SK-N-SH (cell line): ENCODE measurements around the gene MAST4. TPM values are rescaled to one million over a fixed set of nuclear protein-coding genes. Genes with fewer than 3 reads are reported as not detected.

Experiments
- CTCF ChIA-PET: fragments of 300-600, 350-600 bp; formaldehyde crosslinking; extraction: SDS; loops from one replicate; lab custom pipeline; 2021; lab: Yijun Ruan, JAX
- POLR2A ChIA-PET: fragments of 350-600 bp; sonication (Branson Sonifier 250); formaldehyde crosslinking; extraction: SDS; loops from one replicate; lab custom pipeline; 2020; ENCODE audit warnings: antibody characterized with exemption, inconsistent platforms; lab: Yijun Ruan, JAX
- DNase-seq: peaks from one replicate; pipeline ENCODE4 v3.0.0; 2012
- H2AFZ ChIP-seq: fragments of 200-600 bp; sonication (generic); 2 replicates; pipeline ENCODE4 v1.8.1; 2016; ENCODE audit warnings: antibody characterized with exemption, mild to moderate bottlenecking, low read depth
- H3F3A ChIP-seq: fragments of 200-600 bp; sonication (generic); replicated peaks from 2 replicates; pipeline ENCODE3; 2016; ENCODE audit warnings: antibody characterized with exemption, mild to moderate bottlenecking; ENCODE audit not compliant: insufficient read depth
- H3K27ac ChIP-seq, 2 experiments: fragments of 200-500 bp in 1 of 2; fragments of 200-600 bp in 1 of 2; sonication (Bioruptor generic) in 1 of 2; sonication (generic), shearing (Covaris generic) in 1 of 2; 2 replicates each; pipeline versions ENCODE4 v1.5.1 to v1.6.1; 2014 to 2016; ENCODE audit warnings: low read depth in 2 of 2, inconsistent platforms in 1 of 2, low read length in 1 of 2, mild to moderate bottlenecking in 1 of 2, mixed read lengths in 1 of 2
- H3K27me3 ChIP-seq: fragments of 200-600 bp; sonication (generic), shearing (Covaris generic); 2 replicates; pipeline ENCODE4 v1.6.1; 2016; ENCODE audit warnings: mixed run types; ENCODE audit not compliant: insufficient read depth
- H3K36me3 ChIP-seq, 2 experiments: fragments of 200-500 bp in 1 of 2; fragments of 200-600 bp in 1 of 2; sonication (Bioruptor generic) in 1 of 2; sonication (generic) in 1 of 2; replicated peaks in 1 of 2; 2 replicates each; pipeline versions ENCODE3 to v1.5.1; 2014 to 2016; ENCODE audit warnings: low read length in 1 of 2, mild to moderate bottlenecking in 1 of 2; ENCODE audit not compliant: insufficient read depth in 2 of 2, control insufficient read depth in 1 of 2
- H3K4me1 ChIP-seq, 2 experiments: fragments of 200-500 bp in 1 of 2; fragments of 200-600 bp in 1 of 2; sonication (Bioruptor generic) in 1 of 2; sonication (generic), shearing (Covaris generic) in 1 of 2; 2 replicates each; pipeline versions ENCODE4 v1.5.1 to v1.6.1; 2014 to 2016; ENCODE audit warnings: low read depth in 1 of 2, low read length in 1 of 2, mixed run types in 1 of 2; ENCODE audit not compliant: insufficient read depth in 2 of 2, control insufficient read depth in 1 of 2
- H3K4me2 ChIP-seq: fragments of 200-600 bp; sonication (generic), shearing (Covaris generic); 2 replicates; pipeline ENCODE4 v1.6.1; 2017; ENCODE audit warnings: mixed run types
- H3K4me3 ChIP-seq, 2 experiments: fragments of 200-500 bp in 1 of 2; fragments of 200-600 bp in 1 of 2; sonication (Bioruptor generic) in 1 of 2; sonication (generic), shearing (Covaris generic) in 1 of 2; 2 replicates each; pipeline versions ENCODE4 v1.5.1 to v1.8.1; 2014 to 2016; ENCODE audit warnings: low read depth in 2 of 2, inconsistent platforms in 1 of 2, low read length in 1 of 2, mild to moderate bottlenecking in 1 of 2, mixed read lengths in 1 of 2, moderate library complexity in 1 of 2
- H3K79me2 ChIP-seq: fragments of 200-600 bp; sonication (generic); 2 replicates; pipeline ENCODE4 v1.8.1; 2017; ENCODE audit warnings: mild to moderate bottlenecking; ENCODE audit not compliant: insufficient read depth
- H3K9ac ChIP-seq: fragments of 200-600 bp; sonication (generic); 2 replicates; pipeline ENCODE4 v1.6.1; 2017; ENCODE audit warnings: mixed run types
- H3K9me2 ChIP-seq: fragments of 200-600 bp; sonication (generic); 2 replicates; pipeline ENCODE4 v1.6.1; 2017; ENCODE audit warnings: mixed run types
- H3K9me3 ChIP-seq: fragments of 200-600 bp; sonication (generic); 2 replicates; pipeline ENCODE4 v1.6.1; 2017; ENCODE audit warnings: mixed run types, mild to moderate bottlenecking, moderate library complexity
- H4K20me1 ChIP-seq: fragments of 200-600 bp; sonication (generic); 2 replicates; pipeline ENCODE4 v1.6.1; 2017; ENCODE audit warnings: mild to moderate bottlenecking, mixed run types; ENCODE audit not compliant: insufficient read depth
- CHD2 ChIP-seq: fragments of 150-350 bp; IDR thresholded peaks from 2 replicates; pipeline ENCODE4 v1.6.1; 2018; ENCODE audit warnings: low read length; ENCODE audit not compliant: partially characterized antibody
- CTCF ChIP-seq: fragments of 200-600 bp; sonication (generic); IDR thresholded peaks from 2 replicates; pipeline ENCODE4 v1.6.1; 2017; ENCODE audit warnings: antibody characterized with exemption, mild to moderate bottlenecking, moderate library complexity
- EZH2phosphoT487 ChIP-seq: fragments of 200-600 bp; sonication (generic); IDR thresholded peaks from 2 replicates; pipeline ENCODE4 v1.6.1; 2017; ENCODE audit warnings: low read depth, mixed run types, mild to moderate bottlenecking, antibody characterized with exemption, moderate library complexity, borderline replicate concordance
- FOSL2 ChIP-seq: IDR thresholded peaks from 2 replicates; pipeline ENCODE4 v1.4.0; 2012; ENCODE audit warnings: low read depth, mild to moderate bottlenecking, moderate library complexity, borderline replicate concordance
- FOXM1 ChIP-seq: IDR thresholded peaks from 2 replicates; pipeline ENCODE4 v1.4.0; 2012; ENCODE audit warnings: low read depth, mild to moderate bottlenecking
- GATA2 ChIP-seq: sonication (generic); formaldehyde crosslinking; IDR thresholded peaks from 2 replicates; pipeline ENCODE4 v1.5.0; 2020; ENCODE audit warnings: mild to moderate bottlenecking, missing genetic modification reagents
- IRF3 ChIP-seq: fragments of 150-350 bp; IDR thresholded peaks from 2 replicates; pipeline ENCODE4 v1.6.1; 2016; ENCODE audit warnings: mild to moderate bottlenecking, low read depth, low read length
- JUND ChIP-seq: IDR thresholded peaks from 2 replicates; pipeline ENCODE4 v1.4.0; 2012
- MAX ChIP-seq: IDR thresholded peaks from 2 replicates; pipeline ENCODE4 v1.4.0; 2012; ENCODE audit warnings: low read depth
- MEF2A ChIP-seq: IDR thresholded peaks from 2 replicates; pipeline ENCODE4 v1.4.0; 2012; ENCODE audit warnings: low read depth, borderline replicate concordance
- MXI1 ChIP-seq: IDR thresholded peaks from 2 replicates; pipeline ENCODE4 v1.6.1; 2012; ENCODE audit warnings: mild to moderate bottlenecking, low read depth, low read length, improper control_type of control experiment
- NRF1 ChIP-seq: IDR thresholded peaks from 2 replicates; pipeline ENCODE4 v1.6.1; 2012; ENCODE audit warnings: low read depth, mild to moderate bottlenecking, low read length
- RCOR1 ChIP-seq: fragments of 150-350 bp; IDR thresholded peaks from 2 replicates; pipeline ENCODE4 v1.6.1; 2017; ENCODE audit warnings: antibody characterized with exemption, low read length
- REST ChIP-seq: IDR thresholded peaks from 2 replicates; pipeline ENCODE4 v1.6.1; 2012; ENCODE audit warnings: mild to moderate bottlenecking, low read depth, low read length, moderate library complexity
- RFX5 ChIP-seq: IDR thresholded peaks from 2 replicates; pipeline ENCODE4 v1.6.1; 2012; ENCODE audit warnings: mild to moderate bottlenecking, improper control_type of control experiment, low read length
- SIN3A ChIP-seq: IDR thresholded peaks from 2 replicates; pipeline ENCODE4 v1.6.1; 2012; ENCODE audit warnings: low read depth, mild to moderate bottlenecking, low read length, moderate library complexity, borderline replicate concordance
- SMC3 ChIP-seq: IDR thresholded peaks from 2 replicates; pipeline ENCODE4 v1.6.1; 2012; ENCODE audit warnings: low read depth, low read length, improper control_type of control experiment
- TEAD4 ChIP-seq: IDR thresholded peaks from 2 replicates; pipeline ENCODE4 v1.4.0; 2012; ENCODE audit warnings: mild to moderate bottlenecking, borderline replicate concordance; ENCODE audit not compliant: insufficient read depth
- ZBTB33 ChIP-seq: IDR thresholded peaks from 2 replicates; pipeline ENCODE4 v1.4.0; 2012; ENCODE audit warnings: low read depth, borderline replicate concordance
- WGBS: methylation state at CpG from one replicate; pipeline ENCODE4 v1.1.6; 2017; ENCODE audit warnings: low lambda C conversion rate; 5-methylcytosine and 5-hydroxymethylcytosine counted together
- polyA plus RNA-seq, 3 experiments: library from polyadenylated mRNA; depleted of rRNA; stranded (reverse); fragments of >200 nt; gene quantifications; 2 replicates each; pipeline ENCODE4 v1.2.3, GENCODE V29; 2012

Gene MAST4
- polyA plus RNA-seq, 1 of the 3 experiments (the other 2 are of a cell fraction) = 2.2 TPM

- Histone ChIP-seq H3K27ac (no peak overlapping the region), H3K9me2 (no peaks in the 10 kb centered on the region), H3K4me3 (no peak overlapping the region), H4K20me1 (no peaks in the 10 kb centered on the region), H3K4me1 (no peaks in the 10 kb centered on the region), H3K9me3 (no peaks in the 10 kb centered on the region), H2AFZ (no peak overlapping the region), H3K4me2 (no peak overlapping the region), H3K36me3 (no peaks in the 10 kb centered on the region)
- CTCF ChIA-PET = no interaction called here
- TF ChIP-seq SMC3 (no peak), MEF2A (no peak), SIN3A (no peak), ZBTB33 (no peak), EZH2phosphoT487 (no peak), MAX (no peak), FOSL2 (no peak)
- TF ChIP-seq, all 33 proteins: peak for 0
- Histone ChIP-seq H3K9ac (no peak overlapping the region), H3F3A (no peaks in the 10 kb centered on the region), H3K79me2 (no peaks in the 10 kb centered on the region), H3K27me3 (no peaks in the 10 kb centered on the region)
- POLR2A ChIA-PET = no interaction called here
- WGBS = 67% methylated on average over 7 of the region's 7 CpGs
- DNase-seq = no peak
Measured at GRCh38 chr5:66915531-66915930, 319.3 kb downstream of the MAST4 start.

- no peaks in the 10 kb centered on the region for H3K79me2 ChIP-seq
- H3K4me1 ChIP-seq = no peaks in the 10 kb centered on the region
- no peak overlapping the region for H3K27ac ChIP-seq
- no peaks in the 10 kb centered on the region for H3K27me3 ChIP-seq
- no peaks in the 10 kb centered on the region for H3K9me3 ChIP-seq
- POLR2A ChIA-PET = no interaction called here
- no peak overlapping the region for H2AFZ ChIP-seq
- H4K20me1 ChIP-seq = no peaks in the 10 kb centered on the region
- no peak overlapping the region for H3K4me2 ChIP-seq
- H3K4me3 ChIP-seq = no peak overlapping the region
- H3F3A ChIP-seq = no peaks in the 10 kb centered on the region
- no peaks in the 10 kb centered on the region for H3K36me3 ChIP-seq
- H3K9ac ChIP-seq = no peak overlapping the region
- no peaks in the 10 kb centered on the region for H3K9me2 ChIP-seq
- CTCF ChIA-PET = interaction anchor here (1.5 kb wide), 1 partner anchor 286 kb away, joined by 3 read pairs; no protein-coding TSS in a partner anchor
- 43% methylated on average over 5 of the region's 5 CpGs for WGBS
- DNase-seq = no peak
- TF ChIP-seq RFX5 (no peak), NRF1 (no peak), CHD2 (no peak), GATA2 (CRISPR knock-in tag) (no peak), MXI1 (no peak), MAX (no peak), RCOR1 (no peak), REST (no peak), FOXM1 (no peak), TEAD4 (no peak), JUND (no peak), MEF2A (no peak), CTCF (no peak), IRF3 (no peak)
Measured at GRCh38 chr5:66922881-66923280, 326.7 kb downstream of the MAST4 start.
